ENCODE results near the gene TDP1.
A peak's percentile ranks its signal among the peaks of the same experiment; 100 is the strongest.
"Not testable (repeated sequence)": the region's sequence is repeated elsewhere in the genome, so short reads cannot be mapped to it uniquely, and the experiment has no call there.

Gene TDP1

DNA sequence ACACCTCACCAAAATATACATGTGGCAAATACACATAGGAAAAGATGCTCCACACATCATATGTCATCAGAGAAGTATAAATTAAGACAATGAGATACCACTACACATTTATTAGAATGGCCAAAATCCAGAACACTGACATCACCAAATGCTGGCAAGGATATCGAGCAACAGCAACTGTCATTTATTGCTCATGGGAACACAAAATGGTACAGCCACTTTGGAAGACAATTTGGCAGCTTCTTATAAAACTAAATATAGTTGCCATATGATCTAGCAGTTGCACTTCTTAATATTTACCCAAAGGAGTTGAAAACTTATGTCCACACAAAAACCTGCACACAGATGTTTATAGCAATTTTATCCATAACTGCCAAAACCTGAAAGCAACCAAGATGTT is 99.1 kb downstream of the TDP1 start:
- DNase-seq = no peak

DNA sequence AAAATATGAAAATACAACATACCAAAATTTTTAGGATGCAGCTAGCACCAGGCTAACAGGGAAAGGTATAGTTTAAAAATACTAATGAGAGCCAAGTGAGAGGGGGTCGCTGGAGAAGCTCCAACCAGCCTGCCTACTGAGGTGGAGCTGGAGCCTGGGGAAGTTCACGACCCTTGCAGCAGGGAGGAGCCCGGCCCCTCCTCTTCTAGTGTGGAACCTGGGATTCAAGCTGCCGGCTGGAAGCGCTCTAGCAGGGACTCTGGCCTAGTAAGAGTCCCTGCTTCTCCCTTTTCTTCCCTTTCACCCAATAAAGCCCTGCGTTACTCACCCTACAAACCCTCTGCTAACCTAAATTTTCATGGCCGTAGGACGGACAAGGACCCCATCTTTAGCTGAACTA is 101.1 kb downstream of the TDP1 start:
- no peak for DNase-seq

DNA sequence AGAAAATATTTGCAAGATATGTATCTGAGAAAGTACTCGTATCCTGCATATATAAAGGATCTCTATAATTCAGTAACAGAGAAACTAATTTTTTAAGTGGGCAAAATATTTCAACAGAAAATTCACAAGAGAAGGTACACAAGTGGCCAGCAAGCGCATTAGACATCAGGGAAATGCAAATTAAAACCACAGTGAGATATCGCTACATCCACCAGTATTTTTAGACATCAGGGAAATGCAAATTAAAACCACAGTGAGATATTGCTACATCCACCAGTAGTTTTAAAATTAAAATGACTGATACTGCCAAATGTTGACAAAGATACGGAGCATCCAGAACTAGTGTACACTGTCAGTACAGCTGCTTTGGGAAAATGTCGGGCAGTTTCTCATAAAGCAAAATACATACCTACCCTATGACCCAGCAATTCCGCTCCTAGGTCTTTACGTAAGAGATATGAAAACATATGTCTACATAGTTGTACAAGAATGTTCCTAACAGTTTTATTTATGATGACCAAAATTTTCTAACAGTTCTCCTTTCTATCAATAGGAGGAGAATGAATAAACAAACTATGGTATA is 103.2 kb downstream of the TDP1 start:
- no peak for DNase-seq

DNA sequence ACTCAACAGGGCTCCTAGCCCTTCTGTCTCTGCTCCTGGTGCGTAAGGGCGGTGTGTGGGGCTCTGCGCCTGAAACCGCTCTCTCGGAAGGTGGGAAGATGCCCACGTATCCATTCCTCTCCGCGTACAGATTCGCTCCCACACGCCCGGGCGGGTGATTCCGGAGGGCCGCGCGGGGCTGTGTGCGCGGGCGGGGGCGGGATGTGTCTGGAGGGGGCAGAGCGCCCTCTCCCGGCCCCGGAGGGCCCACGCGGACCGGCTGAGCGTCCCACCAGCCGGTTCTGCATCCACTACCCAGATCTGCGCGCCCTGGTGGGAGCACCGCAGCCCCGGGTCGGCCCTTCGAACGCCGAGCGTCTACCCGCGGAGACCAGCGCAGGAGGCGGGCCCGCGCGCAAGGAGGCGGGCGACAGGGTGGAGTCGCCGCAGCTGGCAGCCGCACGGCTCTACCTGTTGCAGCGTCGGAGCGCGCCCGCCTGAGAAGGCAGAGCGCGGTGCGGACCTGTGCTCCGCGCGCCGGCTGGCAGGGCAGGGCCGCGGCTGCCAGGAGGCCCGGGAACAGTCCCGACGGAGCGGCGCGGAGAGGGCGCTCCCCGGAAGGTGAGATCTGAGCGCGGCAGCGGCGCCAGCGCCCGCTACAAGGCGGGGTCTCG is 104.7 kb downstream of the TDP1 start:
- DNase-seq = peak; percentile 43 to 47

DNA sequence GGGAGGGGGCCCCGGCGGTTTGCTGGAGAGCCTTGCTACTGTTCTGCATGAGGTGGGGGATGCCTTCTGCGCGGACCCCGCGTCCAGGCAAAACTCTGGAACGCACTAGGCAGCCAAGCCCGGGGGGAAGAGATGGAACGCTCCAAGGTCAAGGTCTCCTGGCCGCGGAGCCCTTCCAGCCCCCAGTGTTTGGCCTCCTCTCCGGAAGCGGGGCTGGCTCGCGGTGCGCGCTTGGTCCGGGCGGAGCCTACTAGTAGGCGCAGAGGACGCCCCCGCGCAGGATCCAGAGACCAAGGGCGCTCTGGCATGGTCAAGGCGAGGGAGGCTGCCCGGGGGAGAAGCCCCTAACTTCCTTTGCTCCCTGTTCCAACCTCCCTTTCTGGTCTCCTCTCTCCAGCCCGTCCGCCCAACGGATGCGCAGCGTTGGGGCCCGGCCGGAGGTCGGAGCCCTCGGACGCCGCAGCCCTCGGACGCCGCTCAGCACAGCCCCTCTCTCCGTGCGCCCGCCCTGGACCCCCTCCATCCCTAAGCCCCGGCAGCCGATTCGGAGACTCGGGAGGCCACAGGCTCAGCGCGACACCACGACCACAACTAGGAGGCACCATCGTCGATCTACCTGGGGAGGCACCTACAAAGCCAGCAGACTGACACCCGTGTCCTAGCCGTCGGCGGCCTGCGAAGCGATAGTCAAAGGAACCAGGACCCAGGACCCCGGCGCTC is 105.4 kb downstream of the TDP1 start:
- no peak for DNase-seq

DNA sequence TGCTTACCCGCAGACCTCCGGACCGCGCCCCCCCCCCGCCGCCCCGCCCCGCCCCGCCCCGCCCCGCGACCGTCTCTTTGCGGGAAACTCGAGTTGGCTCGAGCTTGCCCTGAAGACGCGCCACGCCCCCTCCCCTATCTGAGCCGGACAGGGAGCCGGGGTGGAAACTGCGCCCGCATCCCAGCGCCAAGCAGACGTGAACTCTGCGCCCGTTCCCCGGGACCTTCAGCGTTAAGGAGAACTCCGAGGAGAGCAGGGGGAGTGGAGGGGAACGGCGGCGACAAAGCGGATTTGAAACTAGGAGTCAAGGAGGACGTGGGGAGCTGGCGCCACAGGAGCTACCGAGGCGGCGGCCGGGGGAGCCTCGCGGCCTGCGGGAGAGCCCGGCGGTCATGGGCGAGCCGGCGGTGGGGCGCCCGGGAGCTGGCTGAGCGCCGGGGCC is 106.0 kb downstream of the TDP1 start, which contains the start of gene KCNK13:
Gene KCNK13 (plus strand): TSS at position 310 of the 442 bp plus-strand sequence. CDS start 212 bp downstream, outside the sequence.
- no peak for DNase-seq

DNA sequence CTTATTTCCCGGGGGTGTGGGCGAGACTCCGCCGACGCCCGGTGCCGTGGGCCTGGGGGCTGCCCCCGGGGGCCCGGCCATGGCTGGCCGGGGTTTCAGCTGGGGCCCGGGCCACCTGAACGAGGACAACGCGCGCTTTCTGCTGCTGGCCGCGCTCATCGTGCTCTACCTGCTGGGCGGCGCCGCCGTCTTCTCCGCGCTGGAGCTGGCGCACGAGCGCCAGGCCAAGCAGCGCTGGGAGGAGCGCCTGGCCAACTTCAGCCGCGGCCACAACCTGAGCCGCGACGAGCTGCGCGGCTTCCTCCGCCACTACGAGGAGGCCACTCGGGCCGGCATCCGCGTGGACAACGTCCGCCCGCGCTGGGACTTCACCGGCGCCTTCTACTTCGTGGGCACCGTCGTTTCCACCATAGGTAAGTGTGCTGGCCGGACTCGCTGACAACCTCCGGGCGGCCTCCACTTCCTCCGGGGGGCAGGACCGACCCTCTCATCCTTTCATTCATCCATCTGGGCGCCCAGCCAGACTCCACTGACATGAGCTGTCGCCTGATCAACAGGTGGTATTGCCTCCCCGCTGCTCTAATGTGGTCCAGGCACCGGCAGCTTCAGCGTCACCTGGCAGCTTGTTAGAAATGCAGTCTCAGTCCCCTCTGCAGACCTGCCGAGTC is 106.5 kb downstream of the TDP1 start:
- DNase-seq = no peak

DNA sequence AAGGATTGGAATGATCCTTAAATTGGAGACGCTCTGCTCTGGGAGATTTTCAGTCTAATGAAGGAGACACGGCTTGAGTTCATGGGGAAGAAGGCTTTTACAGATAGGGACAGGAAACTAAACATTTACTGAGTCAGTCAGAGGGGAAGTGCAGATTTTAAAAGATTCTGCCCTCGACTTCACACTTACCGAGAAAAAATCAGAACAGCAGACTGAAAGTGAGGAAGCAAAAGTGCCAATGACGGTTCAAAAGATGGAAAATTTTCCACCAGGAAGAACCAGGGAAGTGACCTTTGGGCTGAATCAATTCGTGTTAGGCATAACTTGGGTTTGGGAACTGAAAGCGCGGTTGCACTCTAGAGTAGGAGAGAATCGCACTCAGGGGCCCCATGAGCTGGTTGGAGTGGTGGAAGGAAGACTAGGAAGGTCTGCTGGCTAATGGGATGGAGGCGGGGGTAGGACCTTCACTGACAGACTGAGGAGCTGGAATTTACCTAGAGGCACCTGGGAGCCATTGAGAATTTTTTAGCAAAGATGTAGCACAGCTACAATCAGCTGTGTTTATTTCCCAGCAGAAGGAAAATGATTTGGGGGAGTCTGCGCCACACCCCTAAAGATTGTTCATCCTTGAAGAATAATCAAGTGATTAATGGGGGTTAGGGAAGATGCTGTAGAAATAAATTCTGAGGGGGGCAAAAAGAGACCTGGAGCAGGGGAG is 107.3 kb downstream of the TDP1 start:
- DNase-seq = no peak

DNA sequence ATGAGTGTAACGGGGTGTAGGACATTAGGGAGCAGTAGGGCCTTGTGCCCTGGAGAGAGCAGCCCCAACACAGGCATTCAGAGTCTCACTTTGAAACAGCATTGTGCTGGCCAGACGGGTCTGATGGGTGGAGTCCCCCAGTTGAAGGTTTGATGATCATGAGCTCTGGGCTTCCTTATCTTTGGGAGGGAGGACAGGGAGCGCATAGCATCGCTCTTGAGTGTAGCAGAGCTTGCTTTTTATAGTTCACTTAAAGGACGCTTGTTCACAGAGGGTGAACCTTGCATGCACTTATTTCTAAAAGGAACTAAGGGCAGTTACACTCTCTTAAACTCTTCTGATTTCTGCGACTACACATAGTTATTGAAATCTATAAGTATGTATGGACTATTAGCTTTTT is 116.6 kb downstream of the TDP1 start:
- no peak for DNase-seq

DNA sequence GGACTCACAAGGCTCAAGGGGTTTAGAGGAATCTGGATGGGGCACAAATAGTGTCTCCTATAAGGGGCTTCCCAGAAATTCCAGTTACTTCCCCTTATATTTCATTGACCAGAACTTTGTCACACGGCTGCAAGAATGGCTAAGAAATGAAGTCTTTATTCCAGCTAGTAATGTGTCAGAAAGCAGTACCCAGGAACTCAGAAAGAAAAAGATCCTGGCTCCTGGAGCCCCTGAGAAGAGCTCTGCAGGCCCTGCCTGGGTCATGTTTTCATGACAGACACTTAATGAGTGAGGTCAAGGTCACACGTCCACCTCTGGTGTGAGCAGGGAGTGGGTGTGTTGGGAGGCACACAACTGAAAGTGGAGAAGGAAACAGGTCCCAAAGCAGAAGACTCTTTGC is 123.8 kb downstream of the TDP1 start:
- no peak for DNase-seq

DNA sequence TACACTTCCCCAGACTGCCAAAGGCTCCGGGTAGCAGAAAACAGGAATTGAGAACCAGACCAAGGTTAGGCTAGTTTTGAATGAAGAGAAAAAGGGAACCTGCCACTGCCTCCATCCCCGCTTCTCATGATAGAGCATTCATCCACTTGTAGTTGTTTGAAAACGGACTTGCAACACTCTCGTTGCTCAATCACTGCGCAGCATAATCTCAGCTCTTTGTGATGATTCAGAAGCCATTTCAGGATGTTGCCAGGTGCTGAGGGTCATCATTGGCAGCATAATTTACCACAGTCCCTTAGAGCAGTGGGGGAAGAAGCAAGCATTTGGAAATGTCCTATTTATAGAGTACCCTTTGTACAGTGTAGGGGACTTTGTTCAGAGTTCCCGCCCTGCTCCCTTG is 131.7 kb downstream of the TDP1 start:
- no peak for DNase-seq

DNA sequence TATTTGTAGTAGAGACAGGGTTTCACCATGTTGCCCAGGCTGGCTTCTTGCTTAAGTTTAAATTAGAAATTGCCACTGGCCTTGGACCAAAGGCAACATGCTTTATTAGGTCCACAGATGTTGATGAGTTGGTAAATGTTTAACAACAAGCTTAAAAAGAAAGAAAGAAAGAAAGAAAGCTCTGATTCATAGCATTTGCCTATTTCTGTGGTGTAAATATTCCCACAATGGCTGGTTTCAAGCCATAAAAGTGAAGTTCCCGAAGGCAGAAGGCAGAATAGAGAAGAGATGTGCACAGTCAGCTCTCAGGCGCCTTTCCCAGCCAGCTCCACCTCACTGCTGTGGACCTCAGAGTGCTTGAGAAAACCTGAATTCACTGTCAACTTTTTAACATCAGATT is 132.4 kb downstream of the TDP1 start:
- DNase-seq = no peak

DNA sequence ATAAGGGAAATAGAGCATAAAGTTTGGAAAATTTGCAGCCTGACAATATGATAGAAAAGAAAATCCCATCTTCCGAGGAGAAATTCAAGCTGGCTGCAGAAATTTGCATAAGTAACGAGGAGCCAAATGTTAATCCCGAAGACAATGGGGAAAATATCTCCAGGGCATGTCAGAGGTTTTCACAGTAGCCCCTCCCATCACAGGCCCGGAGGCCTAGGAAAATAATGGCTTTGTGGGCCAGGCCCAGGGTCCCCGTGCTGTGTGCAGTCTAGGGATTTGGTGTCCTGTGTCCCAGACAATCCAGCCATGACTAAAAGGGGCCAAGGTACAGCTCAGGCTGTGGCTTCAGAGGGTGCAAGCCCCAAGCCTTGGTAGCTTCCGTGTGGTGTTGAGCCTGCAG is 133.8 kb downstream of the TDP1 start:
- DNase-seq = not testable (repeated sequence)

DNA sequence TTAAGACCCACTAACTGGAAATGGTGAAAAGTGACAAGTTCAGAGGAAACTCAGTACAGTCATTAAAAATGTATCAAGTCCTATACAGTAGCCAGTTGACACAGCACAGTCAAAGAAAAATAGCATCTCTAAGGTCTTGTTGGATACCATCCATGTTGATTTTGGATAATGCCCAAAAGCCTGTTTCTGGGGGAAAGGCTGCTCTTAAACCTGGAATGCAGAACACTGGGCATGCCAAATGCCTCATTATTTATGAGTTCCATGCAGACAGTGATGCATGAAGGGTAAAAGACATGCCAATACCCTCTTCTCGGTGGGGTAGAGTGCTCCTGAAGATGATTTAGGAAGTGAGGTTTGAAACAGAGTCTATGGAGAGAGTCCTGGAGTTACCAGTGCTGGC is 135.7 kb downstream of the TDP1 start:
- no peak for DNase-seq

DNA sequence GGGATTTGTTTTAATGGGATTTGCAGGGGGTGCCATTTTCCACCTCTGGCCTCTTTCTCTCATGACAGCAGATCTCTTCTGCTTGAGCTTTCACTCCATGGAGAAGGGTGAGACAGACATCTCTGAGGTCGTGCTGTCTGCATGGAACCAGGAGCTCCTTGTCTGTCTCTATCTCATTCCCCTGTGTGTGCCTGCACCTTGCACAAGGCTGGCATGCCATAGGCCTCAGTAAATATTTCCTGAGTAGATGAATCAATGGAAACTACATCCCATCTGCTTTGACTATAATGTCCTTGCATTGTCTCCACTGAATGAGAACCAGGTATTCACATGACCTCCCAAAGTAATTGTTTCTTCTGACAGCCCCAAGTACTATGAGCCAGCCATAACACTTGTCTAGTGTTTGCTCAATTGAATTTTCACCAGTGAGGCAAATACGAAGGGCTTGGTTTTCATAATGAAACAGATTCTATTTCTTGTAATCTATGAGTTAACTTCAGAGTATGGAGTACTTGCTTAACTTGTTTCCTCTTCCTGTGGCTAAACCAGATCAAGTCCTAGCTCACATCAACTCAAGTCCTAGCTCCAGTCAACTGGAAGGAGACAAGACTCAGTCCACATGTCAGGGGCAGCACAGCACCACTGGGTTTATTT is 138.3 kb downstream of the TDP1 start:
- DNase-seq = no peak

Data from activated CD4-positive, alpha-beta T cell treated with anti-CD3 and anti-CD28 coated beads for 4 hours (primary cell).